Left kidney (tissue), 2 donors: ENCODE results near the gene CFAP92. TPM values are rescaled to one million over a fixed set of nuclear protein-coding genes. Genes with fewer than 3 reads are reported as not detected.
"Not testable (repeated sequence)": the region's sequence is repeated elsewhere in the genome, so short reads cannot be mapped to it uniquely, and the experiment has no call there.

Experiments
- DNase-seq: peaks from one replicate; pipeline ENCODE4 v3.0.0-alpha.2; 2013
- polyA plus RNA-seq: library from polyadenylated mRNA; unstranded; fragments of 120-200 nt; gene quantifications from one replicate; pipeline ENCODE4 v1.2.1, GENCODE V29; 2013; ENCODE audit not compliant: insufficient read length

CFAP92 gene
- polyA plus RNA-seq, 1 donor = 1.7 TPM

GRCh38 chr3:128935922-128936321, 58.0 kb downstream of the CFAP92 start:
- DNase-seq = no peak

DNA sequence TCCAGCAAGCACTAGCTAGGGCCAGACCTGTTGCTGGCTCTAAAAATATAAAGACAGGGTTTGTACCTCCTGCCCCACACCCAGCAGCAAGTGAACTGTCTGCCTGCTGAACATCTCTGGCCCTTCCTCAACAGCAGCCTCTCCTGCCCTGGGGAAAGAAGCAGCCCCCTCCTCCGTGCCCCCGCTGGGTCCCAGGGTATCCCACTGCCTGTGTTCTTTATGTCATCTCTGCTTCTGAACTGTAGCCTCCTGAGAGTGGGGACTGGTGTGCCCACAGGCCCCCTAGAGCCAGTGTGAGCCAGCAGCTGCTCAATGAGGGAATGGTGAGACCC, 60.0 kb downstream of the CFAP92 start:
- no peak for DNase-seq

- no peak for DNase-seq
These were observed 60.5 kb downstream of the CFAP92 start for GRCh38 chr3:128933213-128933921.

- no peak for DNase-seq
These were observed 61.2 kb downstream of the CFAP92 start for GRCh38 chr3:128932516-128933212.

GRCh38 chr3:128931046-128931445, 62.8 kb downstream of the CFAP92 start:
- DNase-seq = no peak

DNA sequence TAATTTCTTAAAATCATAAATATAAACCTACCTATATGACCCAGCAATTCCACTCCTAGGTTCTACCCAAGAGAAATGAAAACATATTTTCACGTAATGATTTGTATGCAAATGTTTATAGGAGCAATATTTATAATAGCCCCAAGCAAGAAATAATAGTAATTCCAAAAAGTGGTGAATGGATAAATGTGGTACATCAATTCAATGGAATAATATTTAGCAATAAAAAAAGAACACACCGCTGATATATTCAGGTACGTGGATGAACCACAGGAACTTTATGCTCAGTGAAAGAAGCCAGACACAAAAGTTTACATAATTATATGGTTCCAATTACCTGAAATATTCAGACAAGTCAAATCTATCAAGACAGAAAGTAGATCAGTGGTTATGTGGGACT, 64.5 kb downstream of the CFAP92 start:
- no peak for DNase-seq

DNA sequence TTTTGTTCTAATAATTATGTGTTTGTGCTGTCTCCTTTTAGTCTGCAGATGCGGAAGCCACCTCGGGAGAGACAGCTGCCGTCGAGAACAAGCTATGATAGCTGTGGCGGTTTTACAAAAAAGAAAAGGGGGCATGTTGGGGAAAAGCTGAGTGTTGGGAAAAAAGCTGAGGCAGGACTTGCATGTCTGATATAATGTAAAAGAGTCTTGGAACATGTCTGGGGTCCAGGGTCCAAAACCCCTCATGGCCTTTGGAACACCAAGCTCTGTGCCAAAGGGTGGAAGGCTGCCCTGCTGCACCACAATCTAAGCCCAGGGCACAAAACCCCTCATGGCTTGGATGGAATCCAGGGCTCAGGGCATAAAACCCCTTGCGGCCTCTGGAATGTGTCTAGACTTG, 69.9 kb downstream of the CFAP92 start:
- not testable (repeated sequence) for DNase-seq

DNA sequence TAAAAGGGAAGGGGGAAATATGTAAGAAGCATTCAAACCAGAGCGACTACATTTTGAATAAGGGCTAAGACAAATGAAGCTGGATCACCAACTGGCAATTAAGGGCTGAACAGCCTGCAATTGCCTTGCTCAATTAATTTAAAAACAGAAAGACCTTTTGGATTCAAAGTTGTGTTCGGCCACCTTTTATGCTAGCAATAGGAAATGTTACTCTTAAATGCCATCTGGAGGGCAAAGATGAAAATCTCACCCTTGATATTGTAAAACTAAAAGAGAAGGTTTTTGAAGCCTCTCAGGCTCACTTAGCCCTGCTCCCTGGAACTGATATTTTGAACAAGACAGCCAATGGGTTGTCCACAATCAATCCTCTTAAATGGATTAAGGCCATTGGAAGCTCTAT, 70.3 kb downstream of the CFAP92 start:
- no peak for DNase-seq

- no peak for DNase-seq
These were observed 70.9 kb downstream of the CFAP92 start for GRCh38 chr3:128922804-128923459.

DNA sequence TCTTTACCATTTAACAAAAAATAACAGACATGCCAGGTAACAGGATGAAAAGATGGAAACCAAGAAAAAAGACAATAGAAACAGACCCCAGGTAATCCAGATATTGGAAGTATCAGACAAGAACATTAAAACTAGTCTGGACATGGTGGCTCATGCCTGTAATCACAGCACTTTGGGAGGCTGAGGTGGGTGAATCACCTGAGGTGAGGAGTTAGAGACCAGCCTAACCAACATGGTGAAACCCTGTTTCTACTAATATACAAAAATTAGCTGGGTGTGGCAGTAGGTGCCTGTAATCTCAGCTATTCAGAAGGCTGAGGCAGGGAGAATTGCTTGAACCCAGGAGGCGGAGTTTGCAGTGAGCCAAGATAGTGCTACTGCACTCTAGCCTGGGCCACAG, 73.9 kb downstream of the CFAP92 start:
- no peak for DNase-seq

DNA sequence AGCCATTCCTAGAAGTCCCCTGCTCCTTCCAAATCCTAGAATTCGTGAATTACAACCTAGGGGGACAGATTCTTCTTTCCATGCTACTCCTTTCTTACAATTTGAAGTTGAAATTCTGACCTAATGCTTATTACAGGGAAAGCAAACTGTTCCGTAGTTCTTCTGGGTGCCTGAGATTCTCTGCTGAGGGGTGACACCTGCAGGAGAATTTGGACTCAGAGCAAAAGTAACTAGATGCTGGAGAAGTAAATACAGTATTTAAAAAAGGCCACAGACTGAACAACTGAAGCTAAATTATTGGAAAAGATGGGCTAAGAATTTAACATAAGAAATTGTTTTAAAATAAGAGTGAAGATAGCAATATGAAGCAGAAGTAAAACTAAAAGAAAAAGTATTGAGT, 76.6 kb downstream of the CFAP92 start:
- no peak for DNase-seq

DNA sequence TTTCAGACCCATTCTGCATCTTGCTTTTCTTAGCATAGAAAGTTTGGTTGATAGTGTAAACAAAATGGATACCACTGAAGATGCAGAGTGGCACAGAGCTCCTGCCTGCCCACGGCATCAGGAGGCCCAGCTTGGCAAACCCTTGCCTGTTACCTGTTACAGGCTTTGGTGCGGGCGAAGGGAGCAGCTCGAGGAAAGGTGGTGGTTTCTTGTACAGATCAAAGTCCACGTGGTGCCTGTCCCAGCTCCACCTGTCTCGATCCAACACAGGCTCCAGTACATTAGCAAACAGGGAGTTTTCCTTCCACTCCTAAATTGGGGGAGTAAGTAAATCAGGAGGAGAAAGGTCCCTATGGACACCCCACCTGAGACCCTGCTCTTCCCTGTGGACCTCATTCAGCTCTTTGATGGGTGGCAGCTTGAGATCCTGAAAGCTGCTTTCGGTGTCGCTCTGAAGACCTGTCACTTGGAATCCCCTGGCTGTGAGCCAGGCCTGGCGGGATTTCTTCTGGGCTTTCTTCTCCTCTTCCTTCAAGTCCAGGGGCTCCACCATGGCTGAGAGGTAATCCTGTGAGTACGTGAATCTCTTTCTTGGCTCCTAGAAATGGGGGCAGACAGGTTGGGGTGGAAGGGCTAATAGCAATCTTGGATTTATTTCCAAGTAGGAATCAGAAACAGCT, 78.8 kb downstream of the CFAP92 start:
- DNase-seq = no peak

DNA sequence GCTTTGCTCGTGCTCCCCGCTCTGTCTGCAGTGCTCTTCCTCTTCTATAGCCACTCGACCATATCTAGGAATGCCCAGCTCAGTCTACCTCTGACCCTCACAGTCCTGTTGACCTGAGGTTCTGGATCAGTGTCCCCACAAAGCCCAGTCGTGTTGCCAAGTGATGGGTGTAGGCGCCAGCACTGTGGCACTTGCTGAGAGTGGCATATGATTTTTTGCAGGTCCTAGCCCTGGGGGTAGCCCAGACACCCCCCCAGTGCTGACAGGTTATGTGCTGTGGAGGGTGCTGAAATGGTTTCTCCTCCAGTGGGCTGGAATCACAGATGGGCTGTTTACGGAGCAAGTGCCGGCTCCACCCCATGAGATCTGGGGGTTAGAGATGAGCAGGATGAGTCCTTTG, 82.0 kb downstream of the CFAP92 start:
- no peak for DNase-seq

- DNase-seq = no peak
These were observed 83.9 kb downstream of the CFAP92 start for GRCh38 chr3:128910006-128910405.

GRCh38 chr3:128908951-128909350, 84.9 kb downstream of the CFAP92 start:
- DNase-seq = no peak

GRCh38 chr3:128907706-128908445, 86.0 kb downstream of the CFAP92 start:
- no peak for DNase-seq

DNA sequence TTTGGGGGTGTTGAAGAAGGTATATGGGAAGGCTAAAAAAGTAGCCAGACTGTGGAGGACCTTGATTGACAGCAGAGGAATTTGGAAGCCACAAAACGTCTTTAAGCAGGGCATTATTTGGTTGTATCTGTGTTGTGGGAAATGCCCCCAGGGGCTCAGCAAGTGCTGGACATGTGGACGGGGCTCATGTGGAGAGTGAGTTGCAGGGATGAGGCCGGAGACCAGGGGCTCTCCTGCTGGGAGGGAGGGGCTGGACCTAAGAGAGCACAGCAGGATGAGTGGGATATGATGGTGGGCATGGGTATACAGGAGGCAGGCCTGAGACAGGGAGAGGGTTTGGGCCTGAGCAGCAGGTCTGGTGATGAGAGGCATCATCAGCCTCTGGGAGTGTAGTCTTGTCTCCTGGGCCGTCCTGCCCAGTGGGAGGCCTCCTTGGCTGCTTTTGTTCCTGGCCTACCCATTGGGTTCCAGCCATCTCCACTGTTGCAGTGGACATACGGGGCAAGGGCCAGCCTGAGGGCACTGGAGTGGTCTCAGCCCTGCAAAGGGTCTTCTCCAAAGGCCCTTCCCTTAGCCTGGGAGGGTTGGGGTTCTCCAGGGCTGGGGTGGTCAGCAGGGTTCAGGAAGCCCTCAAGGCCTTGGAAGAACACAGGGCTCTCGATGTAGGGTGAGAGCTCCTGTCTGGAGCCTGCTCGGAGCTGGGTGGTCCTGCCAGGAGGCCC, 86.9 kb downstream of the CFAP92 start:
- DNase-seq = no peak

- no peak for DNase-seq
These were observed 87.7 kb downstream of the CFAP92 start for GRCh38 chr3:128906031-128906803.

DNA sequence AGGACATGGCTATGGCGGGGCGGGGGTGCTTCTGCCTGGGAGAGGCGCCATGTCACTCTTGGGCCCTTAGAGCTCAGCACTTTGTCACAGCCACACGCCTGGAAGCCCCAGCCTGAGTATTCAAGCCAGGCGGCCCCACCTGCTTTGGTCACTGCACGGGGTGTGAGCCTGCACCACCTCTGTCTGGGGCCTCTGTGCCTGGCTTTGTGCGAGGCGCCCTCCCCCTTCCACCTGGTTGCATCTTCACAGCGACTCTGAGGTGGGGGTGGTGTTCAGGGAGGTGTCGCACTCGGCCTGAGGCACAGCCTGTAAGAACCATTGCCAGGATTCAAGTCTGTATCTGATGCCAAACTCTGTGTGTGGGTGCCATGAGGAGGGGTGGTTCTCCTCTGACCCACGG, 90.4 kb downstream of the CFAP92 start:
- DNase-seq = no peak

DNA sequence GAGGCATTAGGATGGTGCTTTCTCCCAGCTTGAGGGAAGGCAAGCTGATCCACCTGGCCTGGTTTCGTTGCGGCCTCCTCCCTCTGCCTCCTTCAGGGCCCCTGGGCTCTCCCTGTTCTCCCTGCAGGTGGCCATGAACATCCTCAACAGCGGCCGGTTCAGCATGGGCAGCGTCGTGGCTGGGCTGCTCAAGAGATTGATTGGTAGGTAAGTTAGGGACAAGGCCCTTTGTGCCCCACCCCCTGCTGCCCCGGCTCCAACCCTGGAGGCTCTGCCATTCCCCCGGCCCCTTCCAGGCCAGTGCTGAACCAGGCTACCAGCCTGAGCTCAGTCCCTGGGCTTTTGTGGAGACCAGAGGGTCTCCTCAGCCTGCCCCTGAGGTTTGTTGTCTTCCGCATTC, 91.5 kb downstream of the CFAP92 start:
- no peak for DNase-seq
